ENCODE measurements around the gene SUB1.

SUB1 gene

GRCh38 chr5:32559411-32559810, 25.9 kb upstream of the SUB1 start:
- no peak for DNase-seq (ENCODE audit: low read depth)
- TF ChIP-seq, protein P1, sequence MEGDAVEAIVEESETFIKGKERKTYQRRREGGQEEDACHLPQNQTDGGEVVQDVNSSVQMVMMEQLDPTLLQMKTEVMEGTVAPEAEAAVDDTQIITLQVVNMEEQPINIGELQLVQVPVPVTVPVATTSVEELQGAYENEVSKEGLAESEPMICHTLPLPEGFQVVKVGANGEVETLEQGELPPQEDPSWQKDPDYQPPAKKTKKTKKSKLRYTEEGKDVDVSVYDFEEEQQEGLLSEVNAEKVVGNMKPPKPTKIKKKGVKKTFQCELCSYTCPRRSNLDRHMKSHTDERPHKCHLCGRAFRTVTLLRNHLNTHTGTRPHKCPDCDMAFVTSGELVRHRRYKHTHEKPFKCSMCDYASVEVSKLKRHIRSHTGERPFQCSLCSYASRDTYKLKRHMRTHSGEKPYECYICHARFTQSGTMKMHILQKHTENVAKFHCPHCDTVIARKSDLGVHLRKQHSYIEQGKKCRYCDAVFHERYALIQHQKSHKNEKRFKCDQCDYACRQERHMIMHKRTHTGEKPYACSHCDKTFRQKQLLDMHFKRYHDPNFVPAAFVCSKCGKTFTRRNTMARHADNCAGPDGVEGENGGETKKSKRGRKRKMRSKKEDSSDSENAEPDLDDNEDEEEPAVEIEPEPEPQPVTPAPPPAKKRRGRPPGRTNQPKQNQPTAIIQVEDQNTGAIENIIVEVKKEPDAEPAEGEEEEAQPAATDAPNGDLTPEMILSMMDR (IDR thresholded peaks at IDR 0.05; ENCODE audit: low read depth, low read length, missing control alignments): no peak
- H3K4me3 ChIP-seq (ENCODE audit: low read depth, low read length): no peak overlapping the region

DNA sequence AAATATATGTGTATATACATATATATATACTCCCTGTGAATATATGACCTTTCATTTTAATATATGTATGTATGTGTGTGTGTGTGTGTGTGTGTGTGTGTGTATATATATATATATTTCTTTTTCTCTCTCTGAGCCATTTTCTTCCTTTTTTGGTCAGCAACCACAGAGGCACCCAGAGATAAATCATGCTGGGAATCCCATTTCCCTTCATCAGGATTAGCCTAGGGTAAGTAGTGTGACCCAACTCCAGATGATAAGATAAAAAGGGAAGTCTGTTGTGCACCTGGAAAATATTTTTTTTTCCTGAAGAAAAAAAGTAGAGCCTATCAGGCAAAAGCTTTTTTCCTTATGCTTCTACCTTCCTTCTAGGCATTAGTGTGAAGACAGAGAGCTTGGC, 25.4 kb upstream of the SUB1 start:
- H3K4me3 ChIP-seq (ENCODE audit: low read depth, low read length): no peak overlapping the region
- no peak for DNase-seq (ENCODE audit: low read depth)
- TF ChIP-seq, protein P1 (IDR thresholded peaks at IDR 0.05; ENCODE audit: low read depth, low read length, missing control alignments): no peak

DNA sequence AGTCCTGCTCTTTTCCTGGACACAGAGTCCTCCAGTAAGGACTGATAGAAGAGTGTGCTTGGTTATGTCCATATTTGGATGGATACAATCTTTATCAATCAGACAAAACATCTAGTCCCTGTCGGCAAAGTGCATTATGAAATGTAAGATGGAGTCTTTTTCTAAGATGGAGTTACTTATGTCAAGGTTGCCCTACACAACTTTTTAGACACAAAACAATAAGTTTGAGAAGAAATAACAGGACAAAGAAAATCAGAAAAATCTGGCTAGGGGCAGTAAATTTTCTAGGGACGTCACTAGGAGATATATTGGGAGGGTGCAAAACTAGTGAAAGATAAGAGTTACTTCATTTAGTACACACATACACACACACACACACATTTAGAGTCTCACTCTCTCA, 23.3 kb upstream of the SUB1 start:
- TF ChIP-seq, protein P1 (IDR thresholded peaks at IDR 0.05; ENCODE audit: low read depth, low read length, missing control alignments): no peak
- no peak for DNase-seq (ENCODE audit: low read depth)
- H3K4me3 ChIP-seq (ENCODE audit: low read depth, low read length): no peak overlapping the region

- TF ChIP-seq, protein P1 (IDR thresholded peaks at IDR 0.05; ENCODE audit: low read depth, low read length, missing control alignments): no peak
- DNase-seq (ENCODE audit: low read depth): no peak
- no peak overlapping the region for H3K4me3 ChIP-seq (ENCODE audit: low read depth, low read length)
Measured at GRCh38 chr5:32562843-32563242, 22.5 kb upstream of the SUB1 start.

DNA sequence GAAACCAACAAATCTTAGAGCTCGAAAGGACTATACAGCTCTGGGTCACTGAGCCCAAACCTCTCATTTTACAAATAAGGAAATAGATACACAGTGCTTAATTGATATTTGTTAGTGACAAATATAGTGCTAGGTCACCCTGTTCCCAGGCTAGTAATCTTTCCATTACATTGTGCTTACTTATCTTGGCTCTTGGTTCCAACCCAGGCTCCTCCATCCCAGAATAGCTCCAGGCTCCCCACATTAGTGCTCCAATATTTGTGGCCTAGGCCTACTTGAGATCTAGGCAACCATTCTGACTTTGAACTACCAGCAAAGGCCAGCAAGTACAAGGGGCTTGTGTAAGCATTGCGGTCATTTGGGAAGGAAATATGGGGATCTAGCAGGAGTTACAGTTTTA, 21.7 kb upstream of the SUB1 start:
- DNase-seq (ENCODE audit: low read depth): no peak
- no peak overlapping the region for H3K4me3 ChIP-seq (ENCODE audit: low read depth, low read length)
- TF ChIP-seq, protein P1 (IDR thresholded peaks at IDR 0.05; ENCODE audit: low read depth, low read length, missing control alignments): no peak

GRCh38 chr5:32565145-32565544, 20.2 kb upstream of the SUB1 start:
- DNase-seq (ENCODE audit: low read depth): no peak
- H3K4me3 ChIP-seq (ENCODE audit: low read depth, low read length): no peak overlapping the region
- TF ChIP-seq, protein P1 (IDR thresholded peaks at IDR 0.05; ENCODE audit: low read depth, low read length, missing control alignments): no peak

GRCh38 chr5:32566319-32567111, 18.8 kb upstream of the SUB1 start:
- TF ChIP-seq, protein P1 (IDR thresholded peaks at IDR 0.05; ENCODE audit: low read depth, low read length, missing control alignments): no peak
- H3K4me3 ChIP-seq (ENCODE audit: low read depth, low read length): no peak overlapping the region
- no peak for DNase-seq (ENCODE audit: low read depth)
